GM18502 (cell line): ENCODE results near the gene APOC4.
"Not testable (repeated sequence)": the region's sequence is repeated elsewhere in the genome, so short reads cannot be mapped to it uniquely, and the experiment has no call there.

ENCODE experiments used
- ATAC-seq: cut with Tn5 transposase; IDR thresholded peaks from one replicate; pipeline ENCODE4 v1.9.1; 2021; ENCODE audit warnings: mild to moderate bottlenecking; ENCODE audit not compliant: unreplicated experiment, poor library complexity

APOC4 gene

DNA sequence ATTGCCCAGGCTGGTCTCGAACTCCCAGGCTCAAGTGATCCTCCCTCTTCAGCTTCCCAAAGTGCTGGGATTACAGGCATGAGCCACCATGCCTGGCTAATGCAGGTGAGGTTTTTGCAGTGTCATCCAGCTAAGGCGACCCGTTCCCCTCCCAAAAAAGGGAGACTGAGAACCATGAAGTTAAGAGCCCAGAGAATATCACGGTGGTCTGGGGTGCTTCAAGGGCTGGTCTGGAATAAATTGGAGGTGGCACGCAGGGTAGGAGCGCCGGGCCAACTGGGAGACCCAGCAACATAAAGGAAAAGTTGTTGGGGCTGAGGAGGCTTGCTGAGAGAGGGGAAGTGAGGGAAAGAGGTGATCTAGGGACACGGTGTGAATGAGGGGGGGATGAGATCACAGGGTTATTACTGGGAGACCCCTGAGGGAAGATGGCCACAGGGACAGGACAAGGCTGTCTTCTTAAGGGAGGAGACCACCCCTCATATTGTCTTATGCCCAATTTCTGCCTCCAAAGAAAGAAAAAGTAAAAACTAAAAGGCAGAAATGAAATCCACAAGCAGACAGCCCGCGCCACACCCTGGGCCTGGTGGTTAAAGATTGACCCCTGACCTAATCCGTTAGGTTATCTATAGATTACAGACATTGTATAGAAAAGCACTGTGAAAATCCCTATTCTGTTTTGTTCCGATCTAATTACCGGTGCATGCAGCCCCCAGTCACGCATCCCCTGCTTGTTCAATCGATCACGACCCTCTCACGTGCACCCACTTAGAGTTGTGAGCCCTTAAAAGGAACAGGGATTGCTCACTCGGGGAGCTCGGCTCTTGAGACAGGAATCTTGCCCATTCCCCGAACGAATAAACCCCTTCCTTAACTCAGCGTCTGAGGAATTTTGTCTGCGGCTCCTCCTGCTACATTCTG lies 28.3 kb upstream of the APOC4 start:
- ATAC-seq, result not testable (repeated sequence)

DNA sequence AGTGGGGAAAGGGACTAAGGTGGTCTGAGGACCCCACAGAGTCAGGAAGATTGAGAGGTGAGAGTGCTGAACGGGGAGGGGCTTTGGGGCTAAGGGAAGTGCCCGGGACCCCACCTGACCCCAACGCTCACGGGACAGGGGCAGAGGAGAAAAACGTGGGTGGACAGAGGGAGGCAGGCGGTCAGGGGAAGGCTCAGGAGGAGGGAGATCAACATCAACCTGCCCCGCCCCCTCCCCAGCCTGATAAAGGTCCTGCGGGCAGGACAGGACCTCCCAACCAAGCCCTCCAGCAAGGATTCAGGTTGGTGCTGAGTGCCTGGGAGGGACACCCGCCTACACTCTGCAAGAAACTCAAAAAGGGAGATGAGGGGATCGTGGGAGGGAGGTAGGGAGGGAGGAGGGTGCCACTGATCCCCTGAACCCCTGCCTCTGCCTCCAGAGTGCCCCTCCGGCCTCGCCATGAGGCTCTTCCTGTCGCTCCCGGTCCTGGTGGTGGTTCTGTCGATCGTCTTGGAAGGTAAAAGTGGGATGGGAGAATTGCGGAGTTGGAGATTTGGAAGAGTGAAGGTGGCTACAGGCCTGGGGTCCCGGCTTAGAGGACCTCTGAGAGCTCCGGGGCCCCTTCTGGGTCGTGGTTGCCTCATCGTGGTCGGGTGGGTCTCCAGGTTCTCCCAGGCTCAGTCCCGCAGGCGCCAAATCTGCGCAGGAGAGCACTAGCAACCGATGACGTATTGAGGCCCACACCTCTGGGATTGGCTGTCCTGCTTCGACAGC lies 27.4 kb upstream of the APOC4 start, which contains the start of gene APOC1:
Gene APOC1, plus strand, starts transcription at position 176 of the 774 bp plus-strand sequence. Its CDS starts 284 bp downstream, at position 460.
- peak; percentile 92 for ATAC-seq

- no peak for ATAC-seq
These were observed 17.8 kb upstream of the APOC4 start for GRCh38 chr19:44924243-44924725.

GRCh38 chr19:44925114-44925891 lies 16.7 kb upstream of the APOC4 start:
- no peak for ATAC-seq

DNA sequence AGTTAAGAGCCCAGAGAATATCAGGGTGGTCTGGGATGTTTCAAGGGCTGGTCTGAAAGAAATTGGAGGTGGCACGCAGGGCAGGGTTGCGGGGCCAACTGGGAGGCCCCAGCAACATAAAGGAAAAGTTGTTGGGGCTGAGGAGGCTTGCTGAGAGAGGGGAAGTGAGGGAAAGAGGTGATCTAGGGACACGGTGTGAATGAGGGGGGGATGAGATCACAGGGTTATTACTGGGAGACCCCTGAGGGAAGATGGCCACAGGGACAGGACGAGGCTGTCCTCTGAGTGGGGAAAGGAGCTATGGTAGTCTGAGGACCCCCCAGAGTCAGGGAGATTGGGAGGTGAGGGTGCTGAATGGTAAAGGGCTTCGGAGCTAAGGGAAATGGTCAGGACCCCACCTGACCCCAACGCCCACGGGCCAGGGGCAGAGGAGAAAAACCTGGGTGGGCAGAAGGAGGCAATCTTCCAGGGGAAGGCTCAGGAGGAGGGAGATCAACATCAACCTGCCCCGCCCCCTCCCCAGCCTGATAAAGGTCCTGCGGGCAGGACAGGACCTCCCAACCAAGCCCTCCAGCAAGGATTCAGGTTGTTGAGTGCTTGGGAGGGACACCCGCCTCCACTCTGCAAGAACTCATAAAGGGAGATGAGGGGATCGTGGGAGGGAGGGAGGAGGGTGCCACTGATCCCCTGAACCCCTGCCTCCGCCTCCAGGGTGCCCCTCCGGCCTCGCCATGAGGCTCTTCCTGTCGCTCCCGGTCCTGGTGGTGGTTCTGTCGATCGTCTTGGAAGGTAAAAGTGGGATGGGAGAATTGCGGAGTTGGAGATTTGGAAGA lies 15.6 kb upstream of the APOC4 start:
- ATAC-seq, result not testable (repeated sequence)

DNA sequence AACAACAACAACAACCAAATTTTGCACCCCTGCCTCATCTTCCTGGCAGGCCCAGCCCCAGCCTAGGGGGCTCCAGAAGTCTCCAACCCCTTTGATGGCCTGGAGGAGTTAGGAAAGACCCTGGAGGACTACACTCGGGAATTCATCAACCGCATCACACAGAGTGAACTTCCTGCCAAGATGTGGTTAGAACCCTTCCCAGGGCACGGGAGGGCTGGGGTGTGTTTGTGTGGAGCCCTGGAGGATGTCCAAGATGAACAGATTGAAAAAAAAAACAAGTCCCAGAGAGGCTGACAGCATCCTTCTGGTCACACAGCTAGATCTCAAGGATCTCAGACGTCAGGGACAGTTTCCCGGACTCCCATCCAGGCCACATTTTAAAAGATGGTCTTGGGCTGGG lies 14.3 kb upstream of the APOC4 start:
- no peak for ATAC-seq

GRCh38 chr19:44930088-44930487 lies 11.9 kb upstream of the APOC4 start:
- no peak for ATAC-seq

- ATAC-seq, result no peak
These were observed 10.5 kb upstream of the APOC4 start for GRCh38 chr19:44931541-44931940.

- no peak for ATAC-seq
These were observed 2.4 kb upstream of the APOC4 start for GRCh38 chr19:44939668-44940067.

GRCh38 chr19:44943801-44944249 lies 1.8 kb downstream of the APOC4 start:
- ATAC-seq, result no peak

GRCh38 chr19:44947041-44947581 lies 5.1 kb downstream of the APOC4 start:
- ATAC-seq, result no peak

GRCh38 chr19:44948237-44948636 lies 6.2 kb downstream of the APOC4 start:
- no peak for ATAC-seq

DNA sequence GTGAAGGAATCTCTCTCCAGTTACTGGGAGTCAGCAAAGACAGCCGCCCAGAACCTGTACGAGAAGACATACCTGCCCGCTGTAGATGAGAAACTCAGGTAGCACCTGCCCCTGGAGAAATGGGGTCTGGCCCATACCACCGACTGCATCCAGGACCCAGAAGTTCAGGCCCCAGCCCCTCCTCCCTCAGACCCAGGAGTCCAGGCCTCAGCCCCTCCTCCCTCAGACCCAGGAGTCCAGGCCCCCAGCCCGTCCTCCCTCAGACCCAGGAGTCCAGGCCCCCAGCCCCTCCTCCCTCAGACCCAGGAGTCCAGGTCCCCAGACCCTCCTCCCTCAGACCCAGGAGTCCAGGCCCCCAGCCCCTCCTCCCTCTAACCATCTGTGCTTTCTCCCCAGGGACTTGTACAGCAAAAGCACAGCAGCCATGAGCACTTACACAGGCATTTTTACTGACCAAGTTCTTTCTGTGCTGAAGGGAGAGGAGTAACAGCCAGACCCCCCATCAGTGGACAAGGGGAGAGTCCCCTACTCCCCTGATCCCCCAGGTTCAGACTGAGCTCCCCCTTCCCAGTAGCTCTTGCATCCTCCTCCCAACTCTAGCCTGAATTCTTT lies 6.8 kb downstream of the APOC4 start:
- ATAC-seq, result no peak

DNA sequence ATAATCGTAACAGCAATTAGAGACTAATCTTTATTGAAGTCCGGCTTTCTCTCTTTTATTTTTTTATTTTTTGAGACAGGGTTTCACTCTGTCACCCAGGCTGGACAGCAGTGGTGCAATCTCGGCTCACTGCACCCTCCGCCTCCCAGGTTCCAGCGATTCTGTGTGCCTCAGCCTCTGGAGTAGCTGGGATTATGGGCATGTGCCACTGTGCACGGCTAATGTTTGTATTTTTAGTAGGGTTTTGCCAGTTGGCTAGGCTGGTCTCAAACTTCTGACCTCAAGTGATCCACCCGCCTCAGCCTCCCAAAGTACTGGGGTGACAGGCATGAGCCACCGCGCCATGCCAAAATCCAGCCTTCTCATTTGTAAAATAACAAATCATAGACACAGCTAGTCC lies 7.5 kb downstream of the APOC4 start:
- ATAC-seq, result no peak

DNA sequence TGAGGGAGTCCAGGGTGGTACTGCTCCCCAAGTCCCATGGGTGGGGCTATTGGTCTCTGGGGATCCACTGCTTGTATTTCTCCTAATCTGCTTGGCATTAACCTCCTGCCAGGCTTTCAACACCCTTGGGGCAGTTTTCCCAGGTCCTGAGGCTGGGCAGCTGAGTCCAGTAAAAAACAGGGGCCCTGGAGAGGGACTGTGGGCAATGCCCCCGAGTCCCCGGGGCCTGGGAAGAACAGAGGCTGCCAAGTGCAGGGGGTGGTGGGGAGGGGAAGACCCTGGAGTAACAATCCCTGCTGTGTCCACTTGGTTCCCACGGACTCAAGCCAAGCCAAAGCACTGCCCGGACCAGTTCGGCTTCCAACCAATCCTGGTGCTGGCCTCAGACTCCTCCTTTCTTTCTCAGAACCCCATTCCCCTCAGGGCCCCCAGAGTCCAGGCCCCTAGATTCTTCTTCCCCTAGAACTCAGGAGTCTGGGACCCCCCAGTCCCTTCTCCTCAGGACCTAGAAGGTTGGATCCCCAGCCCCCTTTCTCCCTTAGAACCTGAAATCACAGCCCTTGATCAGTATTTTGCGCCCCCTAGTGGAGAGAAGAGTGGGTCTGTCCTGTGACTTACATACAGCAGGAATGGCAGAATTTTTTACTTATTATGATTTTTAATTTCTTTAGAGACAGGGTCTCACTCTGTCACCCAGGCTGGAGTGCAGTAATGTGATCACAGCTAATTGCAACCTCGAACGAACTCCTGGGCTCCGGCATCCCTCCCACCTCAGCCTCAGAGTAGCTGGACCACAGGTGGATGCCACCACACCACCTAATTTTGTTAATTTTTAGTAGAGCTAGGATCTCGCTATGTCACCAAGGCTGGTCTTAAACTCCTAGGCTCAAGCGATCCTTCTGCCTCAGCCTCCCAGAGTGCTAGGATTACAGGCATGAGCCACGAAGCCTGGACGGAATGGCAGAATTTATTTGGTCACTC lies 9.4 kb downstream of the APOC4 start:
- ATAC-seq, result no peak

GRCh38 chr19:44954278-44954648 lies 12.2 kb downstream of the APOC4 start:
- no peak for ATAC-seq

- ATAC-seq, result peak; percentile 86
These were observed 12.8 kb downstream of the APOC4 start, which contains the start of gene CLPTM1 for GRCh38 chr19:44954649-44955504. TSS of gene CLPTM1 (plus strand) at chr19:44955380. CDS start at chr19:44955396, 16 bp downstream.
